H9 (cell line): Measurements from ENCODE around the gene ZMIZ1. TPM values are rescaled to one million over a fixed set of nuclear protein-coding genes. Genes with fewer than 3 reads are reported as not detected.

ENCODE experiments used
- DNase-seq: peaks from one replicate; pipeline ENCODE4 v3.0.0-alpha.2; 2017
- H2AFZ ChIP-seq: one replicate; pipeline ENCODE4 v1.6.1; 2013; ENCODE audit warnings: mild to moderate bottlenecking, low read length, control low read depth, moderate library complexity
- H2AK5ac ChIP-seq: 2 replicates; pipeline ENCODE4 v1.6.1; 2013; ENCODE audit warnings: low read length, control low read depth, mixed read lengths; ENCODE audit not compliant: insufficient read length
- H2BK120ac ChIP-seq: one replicate; pipeline ENCODE4 v1.6.1; 2013; ENCODE audit warnings: low read depth, mild to moderate bottlenecking, low read length, control low read depth, inconsistent platforms; ENCODE audit not compliant: poor library complexity, severe bottlenecking
- H2BK12ac ChIP-seq: 2 replicates; pipeline ENCODE4 v1.6.1; 2013; ENCODE audit warnings: low read length, control low read depth, mixed read lengths, low read depth; ENCODE audit not compliant: insufficient read length
- H2BK15ac ChIP-seq: 2 replicates; pipeline ENCODE4 v1.6.1; 2013; ENCODE audit warnings: low read depth, low read length, control low read depth
- H2BK20ac ChIP-seq: one replicate; pipeline ENCODE4 v1.6.1; 2013; ENCODE audit warnings: low read depth, mild to moderate bottlenecking, low read length, control low read depth, inconsistent platforms; ENCODE audit not compliant: poor library complexity, severe bottlenecking
- H2BK5ac ChIP-seq: 2 replicates; pipeline ENCODE4 v1.6.1; 2013; ENCODE audit warnings: low read length, control low read depth, mixed read lengths; ENCODE audit not compliant: insufficient read length
- H3K14ac ChIP-seq: 2 replicates; pipeline ENCODE4 v1.6.1; 2013; ENCODE audit warnings: low read length, control low read depth; ENCODE audit not compliant: insufficient read depth
- H3K18ac ChIP-seq: 2 replicates; pipeline ENCODE4 v1.6.1; 2013; ENCODE audit warnings: low read depth, mild to moderate bottlenecking, mixed read lengths, low read length, control low read depth; ENCODE audit not compliant: insufficient read length
- H3K23ac ChIP-seq: 2 replicates; pipeline ENCODE4 v1.6.1; 2013; ENCODE audit warnings: low read length, control low read depth, mixed read lengths, low read depth; ENCODE audit not compliant: insufficient read length
- H3K23me2 ChIP-seq: 2 replicates; pipeline ENCODE4 v1.6.1; 2013; ENCODE audit warnings: low read depth, mild to moderate bottlenecking, mixed read lengths, low read length, control low read depth; ENCODE audit not compliant: insufficient read length, poor library complexity, severe bottlenecking
- H3K27ac ChIP-seq: 2 replicates; pipeline ENCODE4 v1.5.1; 2013; ENCODE audit warnings: low read length, control low read depth, mixed read lengths, low read depth; ENCODE audit not compliant: insufficient read length
- H3K27me3 ChIP-seq: 2 replicates; pipeline ENCODE4 v1.6.1; 2013; ENCODE audit warnings: low read length, control low read depth, inconsistent platforms; ENCODE audit not compliant: insufficient read depth
- H3K4ac ChIP-seq: 2 replicates; pipeline ENCODE4 v1.6.1; 2013; ENCODE audit warnings: low read depth, mild to moderate bottlenecking, control low read depth, inconsistent platforms, low read length, moderate library complexity
- H3K4me1 ChIP-seq: 2 replicates; pipeline ENCODE4 v1.6.1; 2013; ENCODE audit warnings: low read length, control low read depth, inconsistent platforms; ENCODE audit not compliant: insufficient read depth
- H3K4me2 ChIP-seq: 2 replicates; pipeline ENCODE4 v1.6.1; 2013; ENCODE audit warnings: low read length, control low read depth, mixed read lengths; ENCODE audit not compliant: insufficient read length, insufficient read depth
- H3K56ac ChIP-seq: 2 replicates; pipeline ENCODE4 v1.6.1; 2013; ENCODE audit warnings: low read depth, mild to moderate bottlenecking, mixed read lengths, low read length, control low read depth; ENCODE audit not compliant: insufficient read length
- H3K79me1 ChIP-seq: 2 replicates; pipeline ENCODE4 v1.6.1; 2013; ENCODE audit warnings: low read depth, mild to moderate bottlenecking, moderate library complexity, low read length, control low read depth, inconsistent platforms; ENCODE audit not compliant: insufficient read depth, poor library complexity, severe bottlenecking
- H3K79me2 ChIP-seq: 2 replicates; pipeline ENCODE4 v1.6.1; 2013; ENCODE audit warnings: low read length, control low read depth, inconsistent platforms; ENCODE audit not compliant: insufficient read depth
- H3K9ac ChIP-seq: 2 replicates; pipeline ENCODE4 v1.6.1; 2013; ENCODE audit warnings: low read length, control low read depth, mixed read lengths; ENCODE audit not compliant: insufficient read length; ENCODE audit errors: extremely low read depth
- H3K9me3 ChIP-seq: one replicate; pipeline ENCODE4 v1.6.1; 2013; ENCODE audit warnings: low read depth, low read length, inconsistent platforms; ENCODE audit not compliant: control insufficient read depth
- H3T11ph ChIP-seq: one replicate; pipeline ENCODE4 v1.6.1; 2013; ENCODE audit warnings: mild to moderate bottlenecking, low read length, control low read depth, inconsistent platforms
- H4K20me1 ChIP-seq: one replicate; pipeline ENCODE4 v1.6.1; 2013; ENCODE audit not compliant: control insufficient read depth, insufficient read length, insufficient read depth
- H4K5ac ChIP-seq: 2 replicates; pipeline ENCODE4 v1.6.1; 2013; ENCODE audit warnings: low read depth, mild to moderate bottlenecking, mixed read lengths, low read length, control low read depth; ENCODE audit not compliant: insufficient read length
- H4K8ac ChIP-seq: replicated peaks from 2 replicates; pipeline ENCODE4 v1.6.1; 2013; ENCODE audit warnings: low read length, control low read depth, mixed read lengths, low read depth; ENCODE audit not compliant: insufficient read length
- H4K91ac ChIP-seq: 2 replicates; pipeline ENCODE4 v1.6.1; 2013; ENCODE audit warnings: low read depth, mild to moderate bottlenecking, moderate library complexity, mixed read lengths, low read length, control low read depth; ENCODE audit not compliant: insufficient read length
- H3K27ac Mint-ChIP-seq, 3 experiments: 2 replicates in 2 of 3; 3 replicates in 1 of 3; pipeline ENCODE4 v1.8.0; 2020 to 2021; ENCODE audit warnings: mixed read lengths in 3 of 3, mild to moderate bottlenecking in 1 of 3, moderate library complexity in 1 of 3
- H3K27me3 Mint-ChIP-seq: 2 replicates; pipeline ENCODE4 v1.8.0; 2021; ENCODE audit warnings: low read depth, mild to moderate bottlenecking, moderate library complexity, mixed read lengths
- H3K36me3 Mint-ChIP-seq, 3 experiments: 2 replicates in 2 of 3; 3 replicates in 1 of 3; pipeline ENCODE4 v1.8.0; 2020 to 2021; ENCODE audit warnings: low read depth in 3 of 3, mixed read lengths in 3 of 3; ENCODE audit not compliant: insufficient read depth in 1 of 3
- H3K4me1 Mint-ChIP-seq, 2 experiments: 2 replicates each; pipeline ENCODE4 v1.8.0; 2020; ENCODE audit warnings: mixed read lengths in 2 of 2
- H3K4me3 Mint-ChIP-seq, 2 experiments: 2 replicates in 1 of 2; 3 replicates in 1 of 2; pipeline ENCODE4 v1.8.0; 2020 to 2021; ENCODE audit warnings: mild to moderate bottlenecking in 2 of 2, mixed read lengths in 2 of 2, moderate library complexity in 1 of 2
- H3K9me3 Mint-ChIP-seq, 2 experiments: 2 replicates in 1 of 2; 3 replicates in 1 of 2; pipeline ENCODE4 v1.8.0; 2020; ENCODE audit warnings: mild to moderate bottlenecking in 2 of 2, mixed read lengths in 2 of 2, moderate library complexity in 1 of 2
- WGBS: extraction: QIAGEN DNeasy Blood & Tissue Kit; methylation state at CpG from one replicate; pipeline ENCODE4 v1.1.7; 2013; ENCODE audit warnings: missing lambda C conversion rate, low lambda C conversion rate, mixed read lengths; ENCODE audit not compliant: insufficient read length; ENCODE audit errors: extremely low coverage; 5-methylcytosine and 5-hydroxymethylcytosine counted together
- total RNA-seq: library from RNA; stranded (reverse); gene quantifications from 2 replicates; pipeline ENCODE4 v1.2.1, GENCODE V29; 2021
- TF ChIP-seq, protein P1 (sequence below): fragments of 200-600 bp; sonication (generic); conservative IDR thresholded peaks from 3 replicates; pipeline ENCODE4 v1.8.0; 2021; ENCODE audit warnings: antibody characterized with exemption, mild to moderate bottlenecking

Gene ZMIZ1
- total RNA-seq, 1 experiment from 2014 or later = 36.9 TPM

DNA sequence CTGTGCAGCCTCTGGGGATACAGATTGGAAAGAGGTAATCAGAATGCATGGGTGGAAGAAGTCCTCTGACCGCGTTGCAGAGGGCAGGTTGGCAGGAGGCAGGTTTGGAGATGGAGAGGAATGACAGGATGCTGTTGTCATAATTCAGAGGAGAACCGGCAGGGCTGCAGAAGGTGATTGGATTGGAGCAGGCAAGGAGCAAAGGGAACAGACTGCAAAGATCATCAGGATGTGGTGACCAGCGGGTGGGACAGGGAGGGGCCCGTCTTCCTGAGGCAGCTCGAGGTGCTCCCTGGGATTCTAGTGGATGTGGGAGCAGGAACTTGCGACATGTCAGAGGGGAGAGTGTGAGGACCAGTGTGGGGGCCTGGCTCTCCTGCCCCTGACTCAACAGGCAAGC lies 200.0 kb downstream of the ZMIZ1 start:
- H2AK5ac ChIP-seq = no peak overlapping the region
- no peak for DNase-seq
- H3K36me3 Mint-ChIP-seq = peaks cover 0 to 5% (median 5%) of the 10 kb centered on the region in 3 experiments; a peak in 5 of 7 replicates
- H4K20me1 ChIP-seq = no peaks in the 10 kb centered on the region
- TF ChIP-seq, protein P1, sequence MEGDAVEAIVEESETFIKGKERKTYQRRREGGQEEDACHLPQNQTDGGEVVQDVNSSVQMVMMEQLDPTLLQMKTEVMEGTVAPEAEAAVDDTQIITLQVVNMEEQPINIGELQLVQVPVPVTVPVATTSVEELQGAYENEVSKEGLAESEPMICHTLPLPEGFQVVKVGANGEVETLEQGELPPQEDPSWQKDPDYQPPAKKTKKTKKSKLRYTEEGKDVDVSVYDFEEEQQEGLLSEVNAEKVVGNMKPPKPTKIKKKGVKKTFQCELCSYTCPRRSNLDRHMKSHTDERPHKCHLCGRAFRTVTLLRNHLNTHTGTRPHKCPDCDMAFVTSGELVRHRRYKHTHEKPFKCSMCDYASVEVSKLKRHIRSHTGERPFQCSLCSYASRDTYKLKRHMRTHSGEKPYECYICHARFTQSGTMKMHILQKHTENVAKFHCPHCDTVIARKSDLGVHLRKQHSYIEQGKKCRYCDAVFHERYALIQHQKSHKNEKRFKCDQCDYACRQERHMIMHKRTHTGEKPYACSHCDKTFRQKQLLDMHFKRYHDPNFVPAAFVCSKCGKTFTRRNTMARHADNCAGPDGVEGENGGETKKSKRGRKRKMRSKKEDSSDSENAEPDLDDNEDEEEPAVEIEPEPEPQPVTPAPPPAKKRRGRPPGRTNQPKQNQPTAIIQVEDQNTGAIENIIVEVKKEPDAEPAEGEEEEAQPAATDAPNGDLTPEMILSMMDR = no peak
- no peak overlapping the region for H3K4me3 Mint-ChIP-seq
- H4K8ac ChIP-seq = no peak overlapping the region
- no peaks in the 10 kb centered on the region for H3K79me2 ChIP-seq
- H2BK12ac ChIP-seq = no peak overlapping the region
- H3T11ph ChIP-seq = no peak overlapping the region
- no peak overlapping the region for H4K91ac ChIP-seq
- no peaks in the 10 kb centered on the region for H3K9me3 ChIP-seq
- H3K27ac Mint-ChIP-seq = peak overlapping the region in 2 of 3 experiments; percentile 4 to 59; a peak in 2 of 7 replicates
- no peaks in the 10 kb centered on the region for H3K4me1 ChIP-seq
- no peak overlapping the region for H3K9ac ChIP-seq
- H2BK120ac ChIP-seq = no peak overlapping the region
- no peak overlapping the region for H2BK15ac ChIP-seq
- no peak overlapping the region for H3K4ac ChIP-seq
- H2BK5ac ChIP-seq = no peak overlapping the region
- no peak overlapping the region for H4K5ac ChIP-seq
- no peak overlapping the region for H3K14ac ChIP-seq
- no peaks in the 10 kb centered on the region for H3K27me3 Mint-ChIP-seq
- WGBS = no CpG with 5 or more reads among the region's 7 CpGs
- no peak overlapping the region for H3K18ac ChIP-seq
- peaks cover 8 to 29% of the 10 kb centered on the region in 2 experiments for H3K4me1 Mint-ChIP-seq
- no peaks in the 10 kb centered on the region for H3K79me1 ChIP-seq
- no peak overlapping the region for H2BK20ac ChIP-seq
- no peak overlapping the region for H3K27ac ChIP-seq
- no peak overlapping the region for H3K4me2 ChIP-seq
- no peaks in the 10 kb centered on the region for H3K27me3 ChIP-seq
- H3K23ac ChIP-seq = no peak overlapping the region
- no peak overlapping the region for H2AFZ ChIP-seq
- no peaks in the 10 kb centered on the region for H3K9me3 Mint-ChIP-seq
- H3K56ac ChIP-seq = no peak overlapping the region
- no peaks in the 10 kb centered on the region for H3K23me2 ChIP-seq
